ENCODE data around the gene STOML2. TPM values are rescaled to one million over a fixed set of nuclear protein-coding genes. Genes with fewer than 3 reads are reported as not detected.
A peak's percentile ranks its signal among the peaks of the same experiment; 100 is the strongest.

Gene STOML2
- total and polyA plus RNA-seq, 9 of the 15 experiments (the other 6 are each of a cell fraction or from before 2014, with no cell fraction given) = 110 to 220 (median 174) TPM

DNA sequence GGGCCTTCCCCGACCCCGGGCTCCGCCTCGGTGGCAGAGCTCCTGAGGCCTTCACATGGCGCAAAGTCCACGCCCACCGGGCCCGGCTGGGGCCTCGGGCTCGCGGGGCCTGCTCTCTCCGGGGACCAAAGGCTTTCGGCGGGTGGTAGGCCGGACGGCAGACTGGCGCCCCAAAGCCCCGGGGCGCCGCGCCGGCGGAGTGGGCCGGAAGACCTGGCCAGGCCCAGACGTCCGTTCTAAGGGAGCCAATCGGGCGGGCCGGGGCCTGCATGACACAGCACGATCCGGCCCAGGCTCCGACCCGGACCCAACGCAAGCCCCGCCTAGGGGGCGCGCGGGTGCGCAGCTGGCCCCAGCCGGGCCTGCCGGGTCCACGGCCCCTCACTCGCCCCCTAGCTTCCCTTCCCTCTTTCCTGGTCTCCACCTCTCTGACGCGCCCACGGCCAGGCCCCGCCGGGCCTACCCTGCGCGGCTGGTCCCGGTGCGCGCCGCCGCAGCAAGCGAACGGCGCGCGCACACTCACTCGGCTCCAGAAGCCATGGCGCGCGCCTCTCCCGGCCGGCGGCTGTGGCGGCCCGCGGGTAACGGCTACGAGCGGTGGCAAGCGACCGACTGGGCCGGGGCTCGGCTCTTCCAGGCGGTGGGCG is 31.0 kb downstream of the STOML2 start (continued):
- TF ChIP-seq, protein P1, sequence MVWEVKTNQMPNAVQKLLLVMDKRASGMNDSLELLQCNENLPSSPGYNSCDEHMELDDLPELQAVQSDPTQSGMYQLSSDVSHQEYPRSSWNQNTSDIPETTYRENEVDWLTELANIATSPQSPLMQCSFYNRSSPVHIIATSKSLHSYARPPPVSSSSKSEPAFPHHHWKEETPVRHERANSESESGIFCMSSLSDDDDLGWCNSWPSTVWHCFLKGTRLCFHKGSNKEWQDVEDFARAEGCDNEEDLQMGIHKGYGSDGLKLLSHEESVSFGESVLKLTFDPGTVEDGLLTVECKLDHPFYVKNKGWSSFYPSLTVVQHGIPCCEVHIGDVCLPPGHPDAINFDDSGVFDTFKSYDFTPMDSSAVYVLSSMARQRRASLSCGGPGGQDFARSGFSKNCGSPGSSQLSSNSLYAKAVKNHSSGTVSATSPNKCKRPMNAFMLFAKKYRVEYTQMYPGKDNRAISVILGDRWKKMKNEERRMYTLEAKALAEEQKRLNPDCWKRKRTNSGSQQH (CRISPR knock-in tag; IDR thresholded peaks at IDR 0.05) = no peak
- TF ChIP-seq BRF1 (IDR thresholded peaks at IDR 0.05; ENCODE audit: borderline replicate concordance, extremely low read depth, insufficient read length) (no peak), SIN3B (IDR thresholded peaks at IDR 0.05; ENCODE audit: low read depth) (peak; percentile 48), KAT8 (IDR thresholded peaks at IDR 0.05; ENCODE audit: low read depth) (no peak), EGR1 (conservative IDR thresholded peaks at IDR 0.05) (no peak), KLF13 (tag; IDR thresholded peaks at IDR 0.05; ENCODE audit: borderline replicate concordance, low read depth) (no peak), HMG20B (CRISPR knock-in tag; IDR thresholded peaks at IDR 0.05) (no peak), GTF2F1 (IDR thresholded peaks at IDR 0.05; ENCODE audit: low read depth, low read length) (no peak), KDM1A (IDR thresholded peaks at IDR 0.05) (no peak), ZNF224 (CRISPR knock-in tag; IDR thresholded peaks at IDR 0.05) (peak; percentile 35; the same call in 1 of the 2 replicates)
- TF ChIP-seq, protein P2, sequence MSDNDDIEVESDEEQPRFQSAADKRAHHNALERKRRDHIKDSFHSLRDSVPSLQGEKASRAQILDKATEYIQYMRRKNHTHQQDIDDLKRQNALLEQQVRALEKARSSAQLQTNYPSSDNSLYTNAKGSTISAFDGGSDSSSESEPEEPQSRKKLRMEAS (CRISPR knock-in tag; IDR thresholded peaks at IDR 0.05) = peak; percentile 47; the same call in 1 of the 2 replicates
- TF ChIP-seq, protein P3, sequence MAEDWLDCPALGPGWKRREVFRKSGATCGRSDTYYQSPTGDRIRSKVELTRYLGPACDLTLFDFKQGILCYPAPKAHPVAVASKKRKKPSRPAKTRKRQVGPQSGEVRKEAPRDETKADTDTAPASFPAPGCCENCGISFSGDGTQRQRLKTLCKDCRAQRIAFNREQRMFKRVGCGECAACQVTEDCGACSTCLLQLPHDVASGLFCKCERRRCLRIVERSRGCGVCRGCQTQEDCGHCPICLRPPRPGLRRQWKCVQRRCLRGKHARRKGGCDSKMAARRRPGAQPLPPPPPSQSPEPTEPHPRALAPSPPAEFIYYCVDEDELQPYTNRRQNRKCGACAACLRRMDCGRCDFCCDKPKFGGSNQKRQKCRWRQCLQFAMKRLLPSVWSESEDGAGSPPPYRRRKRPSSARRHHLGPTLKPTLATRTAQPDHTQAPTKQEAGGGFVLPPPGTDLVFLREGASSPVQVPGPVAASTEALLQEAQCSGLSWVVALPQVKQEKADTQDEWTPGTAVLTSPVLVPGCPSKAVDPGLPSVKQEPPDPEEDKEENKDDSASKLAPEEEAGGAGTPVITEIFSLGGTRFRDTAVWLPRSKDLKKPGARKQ (CRISPR knock-in tag; IDR thresholded peaks at IDR 0.05) = no peak
- TF ChIP-seq, protein P4, sequence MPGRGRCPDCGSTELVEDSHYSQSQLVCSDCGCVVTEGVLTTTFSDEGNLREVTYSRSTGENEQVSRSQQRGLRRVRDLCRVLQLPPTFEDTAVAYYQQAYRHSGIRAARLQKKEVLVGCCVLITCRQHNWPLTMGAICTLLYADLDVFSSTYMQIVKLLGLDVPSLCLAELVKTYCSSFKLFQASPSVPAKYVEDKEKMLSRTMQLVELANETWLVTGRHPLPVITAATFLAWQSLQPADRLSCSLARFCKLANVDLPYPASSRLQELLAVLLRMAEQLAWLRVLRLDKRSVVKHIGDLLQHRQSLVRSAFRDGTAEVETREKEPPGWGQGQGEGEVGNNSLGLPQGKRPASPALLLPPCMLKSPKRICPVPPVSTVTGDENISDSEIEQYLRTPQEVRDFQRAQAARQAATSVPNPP (IDR thresholded peaks at IDR 0.05; ENCODE audit: borderline replicate concordance, insufficient read depth, insufficient read length) = no peak
- TF ChIP-seq, protein P5, sequence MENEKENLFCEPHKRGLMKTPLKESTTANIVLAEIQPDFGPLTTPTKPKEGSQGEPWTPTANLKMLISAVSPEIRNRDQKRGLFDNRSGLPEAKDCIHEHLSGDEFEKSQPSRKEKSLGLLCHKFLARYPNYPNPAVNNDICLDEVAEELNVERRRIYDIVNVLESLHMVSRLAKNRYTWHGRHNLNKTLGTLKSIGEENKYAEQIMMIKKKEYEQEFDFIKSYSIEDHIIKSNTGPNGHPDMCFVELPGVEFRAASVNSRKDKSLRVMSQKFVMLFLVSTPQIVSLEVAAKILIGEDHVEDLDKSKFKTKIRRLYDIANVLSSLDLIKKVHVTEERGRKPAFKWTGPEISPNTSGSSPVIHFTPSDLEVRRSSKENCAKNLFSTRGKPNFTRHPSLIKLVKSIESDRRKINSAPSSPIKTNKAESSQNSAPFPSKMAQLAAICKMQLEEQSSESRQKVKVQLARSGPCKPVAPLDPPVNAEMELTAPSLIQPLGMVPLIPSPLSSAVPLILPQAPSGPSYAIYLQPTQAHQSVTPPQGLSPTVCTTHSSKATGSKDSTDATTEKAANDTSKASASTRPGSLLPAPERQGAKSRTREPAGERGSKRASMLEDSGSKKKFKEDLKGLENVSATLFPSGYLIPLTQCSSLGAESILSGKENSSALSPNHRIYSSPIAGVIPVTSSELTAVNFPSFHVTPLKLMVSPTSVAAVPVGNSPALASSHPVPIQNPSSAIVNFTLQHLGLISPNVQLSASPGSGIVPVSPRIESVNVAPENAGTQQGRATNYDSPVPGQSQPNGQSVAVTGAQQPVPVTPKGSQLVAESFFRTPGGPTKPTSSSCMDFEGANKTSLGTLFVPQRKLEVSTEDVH (IDR thresholded peaks at IDR 0.05; ENCODE audit: low read depth, partially characterized antibody) = no peak
- TF ChIP-seq, protein P6, sequence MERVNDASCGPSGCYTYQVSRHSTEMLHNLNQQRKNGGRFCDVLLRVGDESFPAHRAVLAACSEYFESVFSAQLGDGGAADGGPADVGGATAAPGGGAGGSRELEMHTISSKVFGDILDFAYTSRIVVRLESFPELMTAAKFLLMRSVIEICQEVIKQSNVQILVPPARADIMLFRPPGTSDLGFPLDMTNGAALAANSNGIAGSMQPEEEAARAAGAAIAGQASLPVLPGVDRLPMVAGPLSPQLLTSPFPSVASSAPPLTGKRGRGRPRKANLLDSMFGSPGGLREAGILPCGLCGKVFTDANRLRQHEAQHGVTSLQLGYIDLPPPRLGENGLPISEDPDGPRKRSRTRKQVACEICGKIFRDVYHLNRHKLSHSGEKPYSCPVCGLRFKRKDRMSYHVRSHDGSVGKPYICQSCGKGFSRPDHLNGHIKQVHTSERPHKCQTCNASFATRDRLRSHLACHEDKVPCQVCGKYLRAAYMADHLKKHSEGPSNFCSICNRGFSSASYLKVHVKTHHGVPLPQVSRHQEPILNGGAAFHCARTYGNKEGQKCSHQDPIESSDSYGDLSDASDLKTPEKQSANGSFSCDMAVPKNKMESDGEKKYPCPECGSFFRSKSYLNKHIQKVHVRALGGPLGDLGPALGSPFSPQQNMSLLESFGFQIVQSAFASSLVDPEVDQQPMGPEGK (CRISPR knock-in tag; IDR thresholded peaks at IDR 0.05; ENCODE audit: borderline replicate concordance) = no peak
